HG03571 (cell line): ENCODE data around the gene AOC3.
"Not testable (repeated sequence)": the region's sequence is repeated elsewhere in the genome, so short reads cannot be mapped to it uniquely, and the experiment has no call there.

ENCODE experiments used
- ATAC-seq: cut with Tn5 transposase; IDR thresholded peaks from one replicate; pipeline ENCODE4 v1.9.1; 2021; ENCODE audit not compliant: unreplicated experiment

Gene AOC3

DNA sequence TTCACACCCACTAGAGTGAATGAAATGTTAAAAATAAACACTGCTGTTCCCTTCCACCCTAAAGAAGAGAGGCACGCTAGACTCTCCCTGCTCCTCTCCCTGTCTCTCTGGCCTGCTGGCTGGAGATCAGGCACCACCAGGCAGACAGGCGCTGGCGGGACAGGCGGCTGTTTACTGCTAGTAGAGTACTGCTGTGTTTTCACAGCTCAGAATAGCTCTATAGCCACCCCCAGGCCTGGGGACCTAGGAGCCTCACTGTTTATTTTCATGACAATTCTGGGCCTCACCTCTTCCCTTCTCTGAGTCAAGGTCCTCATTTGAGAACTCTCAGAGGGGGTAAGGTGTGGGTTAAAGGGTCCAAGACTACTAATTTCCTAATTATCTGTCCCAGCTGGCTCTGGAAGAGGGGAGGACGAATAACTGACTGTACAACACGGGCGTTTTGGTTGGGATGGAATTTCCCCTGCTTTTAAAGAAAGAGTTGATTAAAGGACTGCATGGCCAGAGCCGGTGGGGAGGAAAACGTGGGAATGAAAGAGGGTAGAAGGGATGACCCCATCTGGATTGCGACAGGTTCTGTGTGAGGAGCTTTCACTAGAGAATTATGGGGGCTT, 40.6 kb downstream of the AOC3 start:
- no peak for ATAC-seq

DNA sequence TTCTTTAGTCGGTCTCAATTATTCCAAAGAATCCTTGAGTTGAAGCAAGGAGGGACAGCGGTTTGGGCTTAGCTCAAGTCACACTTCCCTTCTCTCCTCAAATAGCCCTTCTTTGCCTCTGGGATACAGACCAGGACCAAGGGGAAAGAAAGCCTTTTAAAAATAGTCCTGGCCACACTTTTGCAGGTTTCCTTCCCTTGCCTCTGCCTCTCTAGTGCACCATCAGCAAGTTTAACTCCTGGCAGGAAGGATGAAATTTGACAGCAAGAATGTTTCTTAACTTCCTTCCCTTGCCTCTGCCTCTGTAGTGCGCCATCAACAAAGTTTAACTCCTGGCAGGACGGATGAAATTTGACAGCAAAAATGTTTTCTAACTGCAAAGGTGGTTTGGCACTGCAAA, 42.4 kb downstream of the AOC3 start:
- ATAC-seq = no peak

DNA sequence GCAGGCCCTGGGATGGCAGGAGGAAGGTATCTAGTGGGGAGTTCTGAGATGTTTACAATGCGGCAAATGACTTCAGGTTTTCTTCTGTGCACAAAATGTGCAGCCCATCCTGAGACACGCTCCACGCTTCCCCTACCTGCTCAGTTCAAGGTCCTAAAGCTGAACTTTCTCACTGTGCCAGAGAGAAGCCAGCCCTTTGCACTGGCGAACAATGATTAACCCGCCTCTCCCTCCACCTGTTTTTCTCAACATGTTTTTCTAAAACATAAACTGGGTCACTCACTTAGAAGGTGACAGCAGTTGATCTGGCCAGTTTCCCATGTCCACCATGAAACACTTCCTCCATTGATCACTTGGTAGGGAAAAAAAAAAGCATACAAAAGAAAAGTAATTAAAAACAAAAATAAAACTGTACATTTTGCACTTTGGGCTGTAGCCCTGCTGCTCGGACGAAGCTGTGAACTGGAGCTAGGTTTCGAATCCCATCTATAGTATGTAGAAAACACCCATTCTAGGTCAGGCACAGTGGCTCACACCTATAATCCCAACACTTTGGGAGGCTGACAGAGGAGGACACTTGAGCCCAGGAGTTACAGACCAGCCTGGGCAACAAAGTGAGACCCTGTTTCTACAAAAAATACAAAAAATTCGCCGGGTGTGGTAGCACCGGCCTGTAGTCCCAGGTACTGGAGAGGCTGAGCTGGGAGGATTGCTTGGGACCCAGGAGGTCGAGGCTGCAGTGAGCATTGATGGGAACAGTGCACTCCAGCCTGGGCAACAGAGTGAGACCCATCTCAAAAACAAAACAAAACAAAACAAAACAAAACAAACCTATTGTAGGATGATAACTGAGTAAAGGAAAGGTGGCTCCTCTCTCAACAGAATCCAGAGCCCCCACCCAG, 43.5 kb downstream of the AOC3 start:
- ATAC-seq = no peak

DNA sequence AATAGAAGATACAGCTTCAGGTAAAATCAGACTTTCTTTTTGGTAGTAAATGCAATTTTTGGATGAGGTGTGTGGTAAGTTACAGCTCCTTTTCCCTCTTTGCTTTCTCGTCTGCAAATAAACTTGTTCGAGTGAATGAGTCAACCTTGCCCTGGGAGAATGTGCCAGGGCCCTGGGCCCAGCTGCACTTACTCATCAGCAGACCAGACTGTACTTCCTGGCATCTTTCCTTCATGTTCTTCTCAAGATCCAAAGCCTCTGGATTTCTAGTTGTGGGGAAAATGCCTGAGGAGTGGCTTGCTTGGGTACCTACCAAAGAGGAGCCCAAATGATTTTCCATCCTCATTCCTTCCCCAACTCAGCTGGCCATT, 44.2 kb downstream of the AOC3 start:
- no peak for ATAC-seq

DNA sequence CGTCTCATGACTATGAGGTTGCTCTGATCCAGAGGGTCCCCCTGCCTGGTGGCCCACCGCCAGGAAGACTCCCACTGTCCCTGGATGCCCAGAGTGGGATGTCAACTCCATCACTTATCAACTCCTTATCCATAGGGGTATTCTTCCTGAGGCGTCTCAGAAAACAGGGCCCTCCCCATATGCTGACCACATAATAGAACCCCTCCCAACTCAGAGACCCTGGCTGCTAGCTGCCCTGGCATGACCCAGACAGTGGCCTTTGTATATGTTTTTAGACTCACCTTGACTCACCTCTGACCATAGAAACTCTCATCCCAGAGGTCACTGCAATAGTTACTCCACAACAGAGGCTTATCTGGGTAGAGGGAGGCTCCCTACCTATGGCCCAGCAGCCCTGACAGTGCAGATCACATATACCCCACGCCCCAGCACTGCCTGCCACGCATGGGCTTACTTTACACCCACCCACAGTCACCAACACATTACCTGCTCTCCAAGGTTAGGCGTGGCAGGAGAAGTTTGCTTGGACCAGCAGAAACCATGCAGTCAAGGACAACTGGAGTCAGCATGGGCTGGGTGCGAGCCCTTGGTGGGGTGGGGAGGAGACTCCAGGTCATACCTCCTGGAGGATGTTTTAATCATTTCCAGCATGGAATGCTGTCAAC, 47.3 kb downstream of the AOC3 start:
- ATAC-seq = no peak

DNA sequence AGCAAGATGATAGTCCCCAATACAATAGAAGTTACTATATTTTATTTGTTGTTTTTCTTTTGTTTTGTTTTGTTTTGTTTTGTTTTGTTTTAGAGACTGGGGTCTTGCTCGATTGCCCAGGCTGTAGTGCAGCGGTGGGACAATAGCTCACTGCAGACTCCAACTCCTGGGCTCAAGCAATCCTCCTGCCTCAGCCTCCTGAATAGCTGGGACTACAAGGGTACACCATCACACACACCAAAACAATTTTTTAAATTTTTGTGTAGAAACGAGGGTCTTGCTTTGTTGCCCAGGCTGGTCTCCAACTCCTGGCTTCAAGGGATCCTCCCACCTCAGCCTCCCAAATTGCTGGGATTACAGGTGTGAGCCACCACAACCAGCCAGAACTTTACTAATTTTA, 49.0 kb downstream of the AOC3 start:
- ATAC-seq = not testable (repeated sequence)

DNA sequence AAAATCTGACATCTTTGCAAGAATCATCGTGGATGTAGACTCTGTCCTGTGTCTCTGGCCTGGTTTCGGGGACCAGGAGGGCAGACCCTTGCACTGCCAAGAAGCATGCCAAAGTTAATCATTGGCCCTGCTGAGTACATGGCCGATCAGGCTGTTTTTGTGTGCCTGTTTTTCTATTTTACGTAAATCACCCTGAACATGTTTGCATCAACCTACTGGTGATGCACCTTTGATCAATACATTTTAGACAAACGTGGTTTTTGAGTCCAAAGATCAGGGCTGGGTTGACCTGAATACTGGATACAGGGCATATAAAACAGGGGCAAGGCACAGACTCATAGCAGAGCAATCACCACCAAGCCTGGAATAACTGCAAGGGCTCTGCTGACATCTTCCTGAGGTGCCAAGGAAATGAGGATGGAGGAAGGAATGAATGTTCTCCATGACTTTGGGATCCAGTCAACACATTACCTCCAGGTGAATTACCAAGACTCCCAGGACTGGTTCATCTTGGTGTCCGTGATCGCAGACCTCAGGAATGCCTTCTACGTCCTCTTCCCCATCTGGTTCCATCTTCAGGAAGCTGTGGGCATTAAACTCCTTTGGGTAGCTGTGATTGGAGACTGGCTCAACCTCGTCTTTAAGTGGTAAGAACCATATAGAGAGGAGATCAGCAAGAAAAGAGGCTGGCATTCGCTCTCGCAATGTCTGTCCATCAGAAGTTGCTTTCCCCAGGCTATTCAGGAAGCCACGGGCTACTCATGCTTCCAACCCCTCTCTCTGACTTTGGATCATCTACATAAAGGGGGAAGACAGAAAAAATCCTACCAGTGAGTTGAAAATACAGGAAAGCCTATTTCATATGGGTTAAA, 49.7 kb downstream of the AOC3 start, which contains the start of gene G6PC1:
Gene G6PC1, plus strand, starts transcription at position 340 of the 872 bp plus-strand sequence. Its CDS starts 78 bp downstream, at position 418.
- no peak for ATAC-seq

DNA sequence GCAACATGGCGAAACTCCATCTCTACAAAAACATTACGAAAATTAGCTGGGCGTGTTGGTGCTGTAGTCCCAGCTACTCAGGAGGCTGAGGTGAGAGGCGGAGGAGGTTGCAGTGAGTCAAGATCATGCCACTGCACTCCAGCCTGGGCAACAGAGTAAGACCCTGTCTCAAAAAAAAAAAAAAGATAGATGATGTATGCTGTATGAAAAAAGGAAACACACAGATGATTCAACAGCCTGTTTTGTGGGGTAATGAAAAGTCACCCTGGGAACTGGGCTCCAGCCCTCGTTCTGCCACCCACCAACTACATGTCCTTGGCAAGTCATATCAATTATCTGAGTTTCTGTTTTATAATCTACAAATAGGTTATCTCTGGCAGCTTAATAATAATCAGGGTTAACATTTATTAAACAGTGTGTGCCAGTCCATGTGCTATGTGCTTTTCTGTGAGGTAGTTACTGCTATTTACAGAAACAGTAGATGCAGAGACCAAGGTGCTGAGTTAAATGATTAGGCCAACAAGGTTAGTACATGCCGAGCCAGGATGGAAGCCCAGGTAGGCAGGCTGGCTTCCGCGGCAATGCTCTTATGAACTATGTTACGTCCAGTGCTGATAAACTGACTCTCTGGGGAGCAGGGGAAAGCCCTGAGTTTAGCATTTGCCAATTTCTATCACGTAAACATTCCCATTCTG, 50.7 kb downstream of the AOC3 start:
- ATAC-seq = no peak

DNA sequence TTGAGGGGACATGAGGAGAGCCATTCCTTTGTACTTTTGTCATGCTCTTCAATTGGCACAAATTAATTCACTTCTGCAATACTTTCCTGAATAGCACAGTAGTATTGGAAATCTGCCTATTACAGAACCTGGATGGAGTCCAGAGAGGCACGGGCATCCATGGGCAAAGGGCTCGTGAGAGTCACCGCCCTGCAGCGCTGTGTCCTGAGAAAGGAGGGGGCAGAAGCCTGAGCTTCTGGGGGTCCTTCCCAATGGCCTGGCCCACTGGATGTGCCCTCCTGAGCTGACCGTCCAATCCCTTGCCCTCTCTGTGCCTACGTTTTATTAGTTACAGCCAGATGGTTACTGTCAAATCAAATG, 53.1 kb downstream of the AOC3 start:
- no peak for ATAC-seq

DNA sequence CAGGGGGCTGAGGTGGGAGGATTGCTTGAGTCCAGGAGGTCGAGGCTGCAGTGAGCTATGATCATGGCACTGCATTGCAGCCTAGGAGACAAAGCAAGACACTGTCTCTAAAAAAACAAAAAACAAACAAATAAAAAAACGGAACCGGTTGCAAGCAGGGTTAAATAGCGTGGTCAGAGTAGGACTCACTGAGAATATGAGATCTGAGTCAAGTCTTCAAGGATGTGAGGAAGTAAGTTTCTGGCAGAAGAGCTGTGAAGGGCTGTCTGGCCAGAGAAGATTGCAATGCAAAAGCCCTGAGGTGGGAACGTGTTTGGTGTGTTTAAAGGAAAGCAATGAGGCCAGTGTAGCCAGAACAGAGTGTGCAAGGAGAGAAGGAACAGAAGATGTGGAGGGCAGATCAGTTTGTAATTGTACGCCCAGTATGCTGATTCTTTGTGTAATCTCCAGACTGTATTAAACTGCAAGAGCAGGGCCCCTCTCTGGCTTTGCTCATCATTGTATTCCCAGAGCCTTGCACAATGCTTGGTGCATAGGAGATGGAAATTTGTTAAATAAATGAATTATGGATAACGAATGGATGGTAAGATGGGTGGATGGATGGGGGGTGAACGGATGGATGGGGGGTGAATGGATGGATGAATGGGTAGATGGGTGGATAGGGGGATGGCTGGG, 55.9 kb downstream of the AOC3 start:
- no peak for ATAC-seq
